ENCODE results near the gene LGR6. TPM values are rescaled to one million over a fixed set of nuclear protein-coding genes. Genes with fewer than 3 reads are reported as not detected.

The LGR6 gene
- total RNA-seq, 1 experiment from 2014 or later: 0.26 TPM

GRCh38 chr1:202201266-202201665 is 7.7 kb downstream of the LGR6 start:
- no peaks in the 10 kb centered on the region for H3K36me3 ChIP-seq (ENCODE audit: low read depth, low read length)
- no peak overlapping the region for H3K4me3 ChIP-seq (ENCODE audit: low read length)
- no peaks in the 10 kb centered on the region for H3F3A ChIP-seq (ENCODE audit: low read length, unreplicated experiment)
- H3K4me1 ChIP-seq (ENCODE audit: insufficient read depth, low read length): peaks cover 21% of the 10 kb centered on the region
- no peak for ATAC-seq
- H4K20me1 ChIP-seq (ENCODE audit: low read length): no peaks in the 10 kb centered on the region
- no peaks in the 10 kb centered on the region for H3K9me2 ChIP-seq (replicated peaks; ENCODE audit: low read length)
- H3K79me2 ChIP-seq (ENCODE audit: low read length): no peaks in the 10 kb centered on the region
- no TSS peak for BruUV-seq (replicated peaks)
- no peak overlapping the region for H2AFZ ChIP-seq (ENCODE audit: low read length)
- no peaks in the 10 kb centered on the region for H3K9me3 ChIP-seq (ENCODE audit: low read length)
- POLR2A ChIA-PET (ENCODE audit: unreplicated experiment): no interaction called here
- H3K27ac ChIP-seq (ENCODE audit: low read length): no peak overlapping the region
- DNase-seq: no peak
- CTCF ChIA-PET: no interaction called here
- no peaks in the 10 kb centered on the region for H3K27me3 ChIP-seq (ENCODE audit: low read length)
- H3K9ac ChIP-seq (ENCODE audit: low read length): no peak overlapping the region
- TF ChIP-seq CTCF (conservative IDR thresholded peaks at IDR 0.05; ENCODE audit: low read depth, low read length): no peak
- no peak for TF ChIP-seq EZH2phosphoT487 (IDR thresholded peaks at IDR 0.05; ENCODE audit: borderline replicate concordance, low read length)
- TF ChIP-seq EZH2 (IDR thresholded peaks at IDR 0.05; ENCODE audit: low read length, unreplicated experiment): no peak
- H3K4me2 ChIP-seq (ENCODE audit: low read length): no peak overlapping the region
- intact Hi-C loops (cut with micrococcal nuclease): no loop called here

GRCh38 chr1:202201971-202202370 is 8.4 kb downstream of the LGR6 start:
- Histone ChIP-seq H3K9ac (ENCODE audit: low read length) (no peak overlapping the region), H3K4me1 (ENCODE audit: insufficient read depth, low read length) (peaks cover 21% of the 10 kb centered on the region), H3K79me2 (ENCODE audit: low read length) (no peaks in the 10 kb centered on the region), H4K20me1 (ENCODE audit: low read length) (no peaks in the 10 kb centered on the region), H3K27ac (ENCODE audit: low read length) (no peak overlapping the region), H3K9me3 (ENCODE audit: low read length) (no peaks in the 10 kb centered on the region), H3K27me3 (ENCODE audit: low read length) (no peaks in the 10 kb centered on the region), H3K9me2 (replicated peaks; ENCODE audit: low read length) (no peaks in the 10 kb centered on the region), H3F3A (ENCODE audit: low read length, unreplicated experiment) (no peaks in the 10 kb centered on the region), H3K4me3 (ENCODE audit: low read length) (no peak overlapping the region), H3K36me3 (ENCODE audit: low read depth, low read length) (no peaks in the 10 kb centered on the region), H3K4me2 (ENCODE audit: low read length) (no peak overlapping the region), H2AFZ (ENCODE audit: low read length) (no peak overlapping the region)
- ATAC-seq: no peak
- DNase-seq: no peak
- intact Hi-C loops (cut with micrococcal nuclease): no loop called here
- no TSS peak for BruUV-seq (replicated peaks)
- ChIA-PET POLR2A (ENCODE audit: unreplicated experiment) (no interaction called here), CTCF (no interaction called here)
- no peak for TF ChIP-seq EZH2 (IDR thresholded peaks at IDR 0.05; ENCODE audit: low read length, unreplicated experiment)
- TF ChIP-seq CTCF (conservative IDR thresholded peaks at IDR 0.05; ENCODE audit: low read depth, low read length): no peak
- no peak for TF ChIP-seq EZH2phosphoT487 (IDR thresholded peaks at IDR 0.05; ENCODE audit: borderline replicate concordance, low read length)

- H3F3A ChIP-seq (ENCODE audit: low read length, unreplicated experiment): no peaks in the 10 kb centered on the region
- H3K36me3 ChIP-seq (ENCODE audit: low read depth, low read length): no peaks in the 10 kb centered on the region
- no peak overlapping the region for H3K9ac ChIP-seq (ENCODE audit: low read length)
- H3K4me1 ChIP-seq (ENCODE audit: insufficient read depth, low read length): peaks cover 26% of the 10 kb centered on the region
- no peaks in the 10 kb centered on the region for H4K20me1 ChIP-seq (ENCODE audit: low read length)
- no peak overlapping the region for H3K4me3 ChIP-seq (ENCODE audit: low read length)
- ChIA-PET POLR2A (ENCODE audit: unreplicated experiment) (interaction anchor here (0.6 kb wide), 1 partner anchor 82 kb away, joined by 4 read pairs; no protein-coding TSS in a partner anchor), CTCF (no interaction called here)
- ATAC-seq (no peak), DNase-seq (no peak)
- BruUV-seq (replicated peaks): no TSS peak
- no peaks in the 10 kb centered on the region for H3K9me3 ChIP-seq (ENCODE audit: low read length)
- H3K79me2 ChIP-seq (ENCODE audit: low read length): no peaks in the 10 kb centered on the region
- intact Hi-C loops (cut with micrococcal nuclease): no loop called here
- no peak for TF ChIP-seq CTCF (conservative IDR thresholded peaks at IDR 0.05; ENCODE audit: low read depth, low read length)
- TF ChIP-seq EZH2 (IDR thresholded peaks at IDR 0.05; ENCODE audit: low read length, unreplicated experiment): no peak
- TF ChIP-seq EZH2phosphoT487 (IDR thresholded peaks at IDR 0.05; ENCODE audit: borderline replicate concordance, low read length): no peak
- no peaks in the 10 kb centered on the region for H3K27me3 ChIP-seq (ENCODE audit: low read length)
- no peak overlapping the region for H3K27ac ChIP-seq (ENCODE audit: low read length)
- no peaks in the 10 kb centered on the region for H3K9me2 ChIP-seq (replicated peaks; ENCODE audit: low read length)
- no peak overlapping the region for H2AFZ ChIP-seq (ENCODE audit: low read length)
- no peak overlapping the region for H3K4me2 ChIP-seq (ENCODE audit: low read length)
Observed at GRCh38 chr1:202202500-202203168, 9.0 kb downstream of the LGR6 start.

All from PC-3 (cell line).